ENCODE data around the gene SORBS1.

Gene SORBS1

DNA sequence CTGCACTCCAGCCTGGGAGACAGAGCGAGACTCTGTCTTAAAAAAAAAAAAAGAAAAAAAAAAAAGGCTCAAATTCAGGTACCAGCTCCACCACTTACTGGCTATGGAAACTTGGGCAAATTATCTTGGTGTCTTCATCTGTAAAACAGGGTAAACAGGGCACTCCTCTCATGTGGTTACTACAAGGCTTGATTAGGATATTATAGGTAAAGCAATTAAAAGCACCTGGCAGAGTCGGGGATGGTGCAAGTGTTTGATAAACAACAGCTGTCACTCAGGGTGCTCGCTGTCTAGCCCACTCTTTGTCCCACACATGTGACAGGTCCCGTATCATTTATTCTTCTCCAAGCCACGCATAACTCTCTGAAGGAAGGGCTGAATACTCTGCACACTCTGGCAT, 96.9 kb downstream of the SORBS1 start:
- H3K36me3 ChIP-seq (ENCODE audit: control insufficient read depth, insufficient read depth, low read length), result no peaks in the 10 kb centered on the region
- no peak overlapping the region for H4K5ac ChIP-seq (ENCODE audit: low read length)
- no peak overlapping the region for H3K56ac ChIP-seq (ENCODE audit: low read length)
- H4K8ac ChIP-seq (ENCODE audit: low read depth, low read length), result no peak overlapping the region
- no peaks in the 10 kb centered on the region for H3K79me1 ChIP-seq (ENCODE audit: low read length)
- no CpG with 5 or more reads among the region's 5 CpGs for WGBS (ENCODE audit: extremely low coverage, insufficient coverage, low lambda C conversion rate)
- H3K4me2 ChIP-seq (ENCODE audit: low read length), result no peak overlapping the region
- H2BK120ac ChIP-seq (ENCODE audit: low read depth, low read length), result no peak overlapping the region
- H3K23ac ChIP-seq (ENCODE audit: low read length), result no peak overlapping the region
- no peak overlapping the region for H3K9ac ChIP-seq (ENCODE audit: low read length)
- DNase-seq, result no peak
- H3K27ac ChIP-seq (ENCODE audit: low read depth, low read length), result peak overlapping the region; percentile 49
- H2BK5ac ChIP-seq (ENCODE audit: low read length), result no peak overlapping the region
- H3K79me2 ChIP-seq (ENCODE audit: control insufficient read depth, insufficient read depth, low read length), result no peaks in the 10 kb centered on the region
- no peak overlapping the region for H3K4me3 ChIP-seq (ENCODE audit: low read length)
- peak overlapping the region; percentile 1 for H3K18ac ChIP-seq (ENCODE audit: low read length)
- H3K27me3 ChIP-seq (ENCODE audit: insufficient read depth, low read length, poor library complexity), result no peaks in the 10 kb centered on the region
- peaks cover 14% of the 10 kb centered on the region for H3K4me1 ChIP-seq (ENCODE audit: control insufficient read depth, low read depth, low read length)
- no peak overlapping the region for H2AK5ac ChIP-seq (ENCODE audit: low read length)
- H3K4ac ChIP-seq (ENCODE audit: low read depth, low read length), result no peak overlapping the region
- no peak overlapping the region for H2BK15ac ChIP-seq (replicated peaks; ENCODE audit: low read depth)

DNA sequence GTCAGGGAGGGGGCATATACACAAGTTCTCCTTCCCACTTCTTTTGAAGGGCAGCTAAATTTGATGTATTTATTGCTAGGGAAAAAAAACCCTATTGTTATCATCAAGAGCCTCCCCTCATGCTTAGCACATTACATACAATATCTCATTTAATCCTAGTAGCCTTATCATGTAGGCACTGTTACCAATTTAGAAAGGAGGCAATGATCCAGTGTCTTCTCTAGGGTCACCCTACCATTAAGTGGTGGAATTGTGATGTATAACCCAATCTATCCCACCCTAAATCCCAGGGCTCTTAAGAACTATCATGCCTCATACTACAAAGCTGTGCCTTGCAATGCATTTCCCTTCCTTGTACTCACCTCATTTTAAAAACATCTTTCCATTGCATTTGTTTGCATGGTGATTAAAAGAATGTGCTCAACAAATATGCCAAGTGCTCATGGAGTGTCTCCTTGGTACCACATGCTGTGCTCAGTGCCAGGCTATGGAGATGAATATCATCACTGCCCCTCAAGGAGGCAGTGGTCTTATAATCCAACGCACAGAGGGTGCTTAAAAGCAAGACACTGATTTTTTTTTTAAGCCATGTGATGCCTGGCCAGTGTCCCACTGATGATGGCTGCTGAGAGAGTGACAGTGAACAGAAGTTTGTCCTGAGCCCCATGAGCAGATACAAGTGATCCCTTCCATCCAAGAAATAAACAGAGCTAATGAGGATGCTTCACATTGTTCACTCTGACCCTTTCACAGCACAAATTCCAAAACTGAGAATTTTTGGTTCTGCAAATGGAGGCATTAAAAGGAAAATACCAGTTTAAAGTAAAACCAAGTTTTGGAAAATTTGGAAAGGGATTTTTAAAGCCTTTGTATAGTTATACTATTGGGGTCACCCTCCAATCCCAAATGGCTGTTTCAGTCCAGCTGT, 98.2 kb downstream of the SORBS1 start:
- H2BK120ac ChIP-seq (ENCODE audit: low read depth, low read length), result no peak overlapping the region
- H4K8ac ChIP-seq (ENCODE audit: low read depth, low read length), result no peak overlapping the region
- no peaks in the 10 kb centered on the region for H3K79me2 ChIP-seq (ENCODE audit: control insufficient read depth, insufficient read depth, low read length)
- peak overlapping the region; percentile 32 for H3K18ac ChIP-seq (ENCODE audit: low read length)
- no peak overlapping the region for H3K4me2 ChIP-seq (ENCODE audit: low read length)
- no peak overlapping the region for H4K5ac ChIP-seq (ENCODE audit: low read length)
- H2BK5ac ChIP-seq (ENCODE audit: low read length), result no peak overlapping the region
- H3K4ac ChIP-seq (ENCODE audit: low read depth, low read length), result no peak overlapping the region
- peak overlapping the region; percentile 38 for H2BK15ac ChIP-seq (replicated peaks; ENCODE audit: low read depth)
- WGBS (ENCODE audit: extremely low coverage, insufficient coverage, low lambda C conversion rate), result no CpG with 5 or more reads among the region's 1 CpG
- no peak overlapping the region for H3K9ac ChIP-seq (ENCODE audit: low read length)
- H3K79me1 ChIP-seq (ENCODE audit: low read length), result no peaks in the 10 kb centered on the region
- no peak for DNase-seq
- no peak overlapping the region for H3K27ac ChIP-seq (ENCODE audit: low read depth, low read length)
- H3K56ac ChIP-seq (ENCODE audit: low read length), result no peak overlapping the region
- no peak overlapping the region for H3K4me3 ChIP-seq (ENCODE audit: low read length)
- H2AK5ac ChIP-seq (ENCODE audit: low read length), result no peak overlapping the region
- H3K4me1 ChIP-seq (ENCODE audit: control insufficient read depth, low read depth, low read length), result peaks cover 13% of the 10 kb centered on the region
- H3K23ac ChIP-seq (ENCODE audit: low read length), result no peak overlapping the region
- H3K27me3 ChIP-seq (ENCODE audit: insufficient read depth, low read length, poor library complexity), result no peaks in the 10 kb centered on the region
- no peaks in the 10 kb centered on the region for H3K36me3 ChIP-seq (ENCODE audit: control insufficient read depth, insufficient read depth, low read length)

- no peaks in the 10 kb centered on the region for H3K79me1 ChIP-seq (ENCODE audit: low read length)
- no peak overlapping the region for H2BK15ac ChIP-seq (replicated peaks; ENCODE audit: low read depth)
- H3K4ac ChIP-seq (ENCODE audit: low read depth, low read length), result no peak overlapping the region
- no peak overlapping the region for H2BK120ac ChIP-seq (ENCODE audit: low read depth, low read length)
- H3K23ac ChIP-seq (ENCODE audit: low read length), result no peak overlapping the region
- no peak overlapping the region for H3K9ac ChIP-seq (ENCODE audit: low read length)
- no peak overlapping the region for H2AK5ac ChIP-seq (ENCODE audit: low read length)
- no peak overlapping the region for H2BK5ac ChIP-seq (ENCODE audit: low read length)
- no peak overlapping the region for H3K18ac ChIP-seq (ENCODE audit: low read length)
- peaks cover 16% of the 10 kb centered on the region for H3K4me1 ChIP-seq (ENCODE audit: control insufficient read depth, low read depth, low read length)
- no CpG with 5 or more reads among the region's 4 CpGs for WGBS (ENCODE audit: extremely low coverage, insufficient coverage, low lambda C conversion rate)
- H3K36me3 ChIP-seq (ENCODE audit: control insufficient read depth, insufficient read depth, low read length), result no peaks in the 10 kb centered on the region
- H4K8ac ChIP-seq (ENCODE audit: low read depth, low read length), result no peak overlapping the region
- no peak overlapping the region for H3K4me2 ChIP-seq (ENCODE audit: low read length)
- no peak overlapping the region for H3K56ac ChIP-seq (ENCODE audit: low read length)
- DNase-seq, result no peak
- no peaks in the 10 kb centered on the region for H3K27me3 ChIP-seq (ENCODE audit: insufficient read depth, low read length, poor library complexity)
- H3K79me2 ChIP-seq (ENCODE audit: control insufficient read depth, insufficient read depth, low read length), result no peaks in the 10 kb centered on the region
- no peak overlapping the region for H3K4me3 ChIP-seq (ENCODE audit: low read length)
- H4K5ac ChIP-seq (ENCODE audit: low read length), result no peak overlapping the region
- H3K27ac ChIP-seq (ENCODE audit: low read depth, low read length), result peak overlapping the region; percentile 33
Observed at GRCh38 chr10:95461611-95462010, 99.6 kb downstream of the SORBS1 start.

- H2AK5ac ChIP-seq (ENCODE audit: low read length), result peak overlapping the region; percentile 6
- no peaks in the 10 kb centered on the region for H3K27me3 ChIP-seq (ENCODE audit: insufficient read depth, low read length, poor library complexity)
- H3K4me1 ChIP-seq (ENCODE audit: control insufficient read depth, low read depth, low read length), result peaks cover 12% of the 10 kb centered on the region
- no peaks in the 10 kb centered on the region for H3K79me2 ChIP-seq (ENCODE audit: control insufficient read depth, insufficient read depth, low read length)
- no CpG with 5 or more reads among the region's 9 CpGs for WGBS (ENCODE audit: extremely low coverage, insufficient coverage, low lambda C conversion rate)
- no peak overlapping the region for H2BK15ac ChIP-seq (replicated peaks; ENCODE audit: low read depth)
- H3K79me1 ChIP-seq (ENCODE audit: low read length), result no peaks in the 10 kb centered on the region
- no peak overlapping the region for H3K4ac ChIP-seq (ENCODE audit: low read depth, low read length)
- H3K9ac ChIP-seq (ENCODE audit: low read length), result no peak overlapping the region
- H3K56ac ChIP-seq (ENCODE audit: low read length), result peak overlapping the region; percentile 40
- peak overlapping the region; percentile 94 for H4K8ac ChIP-seq (ENCODE audit: low read depth, low read length)
- no peak overlapping the region for H3K27ac ChIP-seq (ENCODE audit: low read depth, low read length)
- H3K4me3 ChIP-seq (ENCODE audit: low read length), result no peak overlapping the region
- H2BK5ac ChIP-seq (ENCODE audit: low read length), result no peak overlapping the region
- no peak overlapping the region for H4K5ac ChIP-seq (ENCODE audit: low read length)
- no peak overlapping the region for H3K4me2 ChIP-seq (ENCODE audit: low read length)
- H3K18ac ChIP-seq (ENCODE audit: low read length), result peak overlapping the region; percentile 4
- H3K23ac ChIP-seq (ENCODE audit: low read length), result peak overlapping the region; percentile 74
- H3K36me3 ChIP-seq (ENCODE audit: control insufficient read depth, insufficient read depth, low read length), result no peaks in the 10 kb centered on the region
- no peak overlapping the region for H2BK120ac ChIP-seq (ENCODE audit: low read depth, low read length)
- DNase-seq, result no peak
Observed at GRCh38 chr10:95459446-95460045, 101.6 kb downstream of the SORBS1 start.

DNA sequence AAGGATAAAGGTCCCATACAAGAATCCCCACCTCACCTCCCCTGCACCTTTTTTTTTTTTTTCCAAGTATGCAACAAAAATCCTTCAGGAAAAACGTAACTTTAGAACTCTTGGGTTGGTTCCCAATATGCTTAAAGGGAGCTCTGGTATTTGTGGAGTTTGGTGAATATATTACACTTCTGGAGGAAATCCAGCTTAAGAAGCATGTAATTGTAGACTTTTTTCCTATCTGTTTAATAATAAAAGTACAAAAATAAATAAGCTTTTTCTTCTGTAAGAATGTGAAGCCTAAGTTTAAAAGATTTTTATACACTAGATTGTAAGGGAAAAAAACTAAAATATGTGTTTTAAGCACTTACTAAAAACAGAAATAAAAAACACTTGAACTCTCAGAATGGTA, 102.3 kb downstream of the SORBS1 start:
- Histone ChIP-seq H4K5ac (ENCODE audit: low read length) (no peak overlapping the region), H2AK5ac (ENCODE audit: low read length) (no peak overlapping the region), H3K56ac (ENCODE audit: low read length) (no peak overlapping the region), H2BK5ac (ENCODE audit: low read length) (no peak overlapping the region), H3K23ac (ENCODE audit: low read length) (no peak overlapping the region), H3K79me2 (ENCODE audit: control insufficient read depth, insufficient read depth, low read length) (no peaks in the 10 kb centered on the region), H4K8ac (ENCODE audit: low read depth, low read length) (no peak overlapping the region), H3K4me1 (ENCODE audit: control insufficient read depth, low read depth, low read length) (peaks cover 9% of the 10 kb centered on the region), H3K27me3 (ENCODE audit: insufficient read depth, low read length, poor library complexity) (no peaks in the 10 kb centered on the region), H2BK15ac (replicated peaks; ENCODE audit: low read depth) (no peak overlapping the region), H3K9ac (ENCODE audit: low read length) (no peak overlapping the region), H3K4me3 (ENCODE audit: low read length) (no peak overlapping the region), H3K18ac (ENCODE audit: low read length) (no peak overlapping the region), H3K79me1 (ENCODE audit: low read length) (no peaks in the 10 kb centered on the region), H3K27ac (ENCODE audit: low read depth, low read length) (no peak overlapping the region), H3K4me2 (ENCODE audit: low read length) (no peak overlapping the region), H3K4ac (ENCODE audit: low read depth, low read length) (no peak overlapping the region), H3K36me3 (ENCODE audit: control insufficient read depth, insufficient read depth, low read length) (no peaks in the 10 kb centered on the region), H2BK120ac (ENCODE audit: low read depth, low read length) (peak overlapping the region; percentile 65)
- no peak for DNase-seq
- WGBS (ENCODE audit: extremely low coverage, insufficient coverage, low lambda C conversion rate), result no CpG with 5 or more reads among the region's 1 CpG

All from mesendoderm (in vitro differentiated cells).